ENCODE data around the gene TRIML1. TPM values are rescaled to one million over a fixed set of nuclear protein-coding genes. Genes with fewer than 3 reads are reported as not detected.

TRIML1 gene
- total RNA-seq, 2 donors from 2014 or later = not detected

GRCh38 chr4:188110036-188110435 lies 29.2 kb upstream of the TRIML1 start:
- Histone ChIP-seq H3K4me3 (no peak overlapping the region), H3K4me1 (no peaks in the 10 kb centered on the region), H3K9me3 (no peaks in the 10 kb centered on the region), H3K27me3 (no peaks in the 10 kb centered on the region), H3K36me3 (no peaks in the 10 kb centered on the region), H3K27ac (no peak overlapping the region)
- no peak for TF ChIP-seq CTCF (IDR thresholded peaks at IDR 0.05)
- DNase-seq (ENCODE audit: low spot score) = no peak

DNA sequence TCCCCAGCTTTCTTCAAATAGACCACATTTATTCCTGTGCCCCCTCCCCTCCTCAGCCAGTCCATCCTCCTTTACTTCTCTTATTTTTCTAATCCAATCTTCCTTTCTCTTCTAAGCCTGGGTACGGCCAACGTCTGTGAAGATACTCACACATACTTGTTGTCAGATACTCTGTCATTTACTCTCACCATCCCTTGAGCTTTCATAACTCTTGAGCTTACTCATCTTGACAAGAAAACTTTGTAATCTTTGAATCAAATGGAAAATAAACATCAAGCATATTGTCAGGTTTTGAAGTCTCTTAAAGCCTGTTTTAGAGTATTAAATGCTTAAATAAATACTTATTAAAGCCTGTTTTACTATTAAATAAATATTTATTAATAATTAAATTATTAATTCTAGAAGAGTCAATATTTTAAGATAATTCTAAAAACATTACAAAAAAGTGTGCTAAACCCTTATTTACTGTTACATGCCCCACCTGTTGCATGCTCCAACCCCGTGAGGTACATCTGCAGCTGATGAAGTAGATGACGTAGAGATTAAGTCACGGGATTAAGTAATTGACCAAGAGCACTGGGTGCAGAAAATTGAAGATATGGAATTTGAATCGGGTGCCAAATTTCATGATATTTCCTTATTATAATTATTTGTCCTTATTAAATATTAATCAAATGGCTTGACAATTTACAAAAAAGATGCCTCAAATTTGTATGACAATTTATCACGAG lies 28.3 kb upstream of the TRIML1 start:
- H3K4me1 ChIP-seq = no peaks in the 10 kb centered on the region
- no peak for DNase-seq (ENCODE audit: low spot score)
- H3K27me3 ChIP-seq = no peaks in the 10 kb centered on the region
- no peak overlapping the region for H3K4me3 ChIP-seq
- H3K36me3 ChIP-seq = no peaks in the 10 kb centered on the region
- no peak overlapping the region for H3K27ac ChIP-seq
- no peaks in the 10 kb centered on the region for H3K9me3 ChIP-seq
- no peak for TF ChIP-seq CTCF (IDR thresholded peaks at IDR 0.05)

DNA sequence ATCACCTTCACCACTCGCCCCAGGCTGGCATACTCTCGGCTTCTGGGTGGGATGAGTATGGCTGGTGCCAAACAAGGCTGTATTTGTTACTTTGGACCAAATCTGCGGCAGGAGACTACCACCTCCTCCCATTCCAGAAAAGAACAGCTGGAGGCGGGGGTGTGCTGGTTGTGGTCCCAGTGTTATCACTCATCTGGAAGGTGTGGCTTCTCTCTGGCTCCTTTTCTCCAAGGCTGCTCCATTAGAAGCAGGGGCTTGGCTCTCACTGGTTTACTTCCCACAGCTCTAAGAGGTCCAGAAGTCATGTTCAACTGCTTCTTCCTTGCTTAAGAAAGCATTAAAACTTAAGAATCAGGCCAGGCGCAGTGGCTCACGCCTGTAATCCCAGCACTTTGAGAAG lies 27.3 kb upstream of the TRIML1 start:
- no peak overlapping the region for H3K27ac ChIP-seq
- H3K4me3 ChIP-seq = no peak overlapping the region
- no peaks in the 10 kb centered on the region for H3K36me3 ChIP-seq
- TF ChIP-seq CTCF (IDR thresholded peaks at IDR 0.05) = no peak
- H3K9me3 ChIP-seq = no peaks in the 10 kb centered on the region
- H3K27me3 ChIP-seq = no peaks in the 10 kb centered on the region
- no peaks in the 10 kb centered on the region for H3K4me1 ChIP-seq
- DNase-seq (ENCODE audit: low spot score) = no peak

- Histone ChIP-seq H3K4me1 (no peaks in the 10 kb centered on the region), H3K4me3 (no peak overlapping the region), H3K9me3 (no peaks in the 10 kb centered on the region), H3K27me3 (no peaks in the 10 kb centered on the region), H3K36me3 (no peaks in the 10 kb centered on the region), H3K27ac (no peak overlapping the region)
- TF ChIP-seq CTCF (IDR thresholded peaks at IDR 0.05) = no peak
- no peak for DNase-seq (ENCODE audit: low spot score)
These were observed 26.1 kb upstream of the TRIML1 start for GRCh38 chr4:188113156-188113555.

DNA sequence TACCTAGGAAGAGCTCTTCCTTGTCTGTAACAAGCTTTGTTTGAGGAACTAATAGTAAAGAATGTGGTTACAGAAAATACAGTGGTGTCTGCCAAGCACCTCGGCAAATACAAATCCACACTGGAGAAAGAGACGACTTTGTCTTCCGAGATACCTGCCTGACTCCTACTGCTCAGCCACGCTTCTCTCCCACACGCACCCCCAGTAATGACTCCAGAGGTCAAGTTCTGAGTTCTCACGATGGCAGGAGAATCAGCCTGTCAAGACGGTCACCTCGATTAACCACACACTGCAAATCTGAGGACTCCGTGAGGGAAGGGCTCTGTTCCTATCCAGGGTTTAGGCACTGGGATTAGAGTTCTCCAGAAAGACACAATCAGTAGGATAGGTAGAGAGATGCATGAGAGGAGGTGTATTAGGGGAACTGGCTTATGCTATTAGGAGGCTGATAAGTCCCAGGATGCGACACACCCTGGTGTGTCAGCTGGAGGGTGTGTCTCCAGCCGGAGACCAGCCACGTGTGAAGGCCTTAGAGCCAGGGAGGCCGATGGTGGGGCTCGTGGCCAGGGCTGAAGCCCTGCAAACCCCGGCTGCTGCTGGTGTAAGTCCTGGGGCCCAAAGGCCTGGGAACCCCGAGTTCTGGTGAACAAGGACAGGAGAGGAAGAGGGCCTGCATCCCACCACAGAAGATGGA lies 21.5 kb upstream of the TRIML1 start:
- Histone ChIP-seq H3K27me3 (no peaks in the 10 kb centered on the region), H3K27ac (no peak overlapping the region), H3K4me3 (no peak overlapping the region), H3K4me1 (no peaks in the 10 kb centered on the region), H3K36me3 (no peaks in the 10 kb centered on the region), H3K9me3 (no peaks in the 10 kb centered on the region)
- TF ChIP-seq CTCF (IDR thresholded peaks at IDR 0.05) = no peak
- no peak for DNase-seq (ENCODE audit: low spot score)
